Activated T-cell treated with anti-CD3 and anti-CD28 coated beads, Interleukin-2, amount 50 U/mL, for 24 hours (primary cell): ENCODE measurements around the gene KRT10.
A peak's percentile ranks its signal among the peaks of the same experiment; 100 is the strongest.
"Not testable (repeated sequence)": the region's sequence is repeated elsewhere in the genome, so short reads cannot be mapped to it uniquely, and the experiment has no call there.

Source experiments
- DNase-seq: peaks from one replicate; pipeline ENCODE4 v3.0.0-alpha.2; 2020
- H3K27ac Mint-ChIP-seq: 2 replicates; pipeline ENCODE4 v1.8.0; 2020; ENCODE audit warnings: mild to moderate bottlenecking, mixed read lengths
- H3K27me3 Mint-ChIP-seq: 2 replicates; pipeline ENCODE4 v1.8.0; 2020; ENCODE audit warnings: mixed read lengths
- H3K36me3 Mint-ChIP-seq: 2 replicates; pipeline ENCODE4 v1.8.0; 2020; ENCODE audit warnings: low read depth, mixed read lengths
- H3K4me1 Mint-ChIP-seq: 2 replicates; pipeline ENCODE4 v1.8.0; 2020; ENCODE audit warnings: low read depth, mixed read lengths
- H3K4me3 Mint-ChIP-seq: 2 replicates; pipeline ENCODE4 v1.8.0; 2020; ENCODE audit warnings: mild to moderate bottlenecking, moderate library complexity, mixed read lengths
- H3K9me3 Mint-ChIP-seq: 2 replicates; pipeline ENCODE4 v1.8.0; 2020; ENCODE audit warnings: mixed read lengths

Gene KRT10

DNA sequence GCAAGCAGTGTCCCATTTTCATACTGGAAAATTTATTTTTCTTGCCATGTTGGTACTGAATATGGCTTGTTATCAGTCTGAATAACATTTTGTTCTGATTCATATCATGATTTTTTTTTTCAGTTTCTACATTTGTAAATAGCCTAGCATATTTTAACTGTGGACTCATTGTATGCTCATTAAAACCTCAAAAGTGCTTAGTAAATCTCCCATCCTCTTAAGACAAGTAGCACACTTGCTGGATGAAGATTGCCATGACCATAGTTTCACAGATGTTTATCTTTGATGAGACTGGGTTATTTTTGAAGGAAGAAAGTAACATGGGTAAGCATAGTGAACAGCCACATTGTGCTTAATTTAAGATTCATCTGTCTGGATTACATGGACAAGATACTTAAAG is 878 bp downstream of the KRT10 start:
- no peaks in the 10 kb centered on the region for H3K9me3 Mint-ChIP-seq
- H3K36me3 Mint-ChIP-seq, result peaks cover 36% of the 10 kb centered on the region
- DNase-seq, result no peak
- H3K4me3 Mint-ChIP-seq, result no peak overlapping the region
- peaks cover 31% of the 10 kb centered on the region for H3K4me1 Mint-ChIP-seq
- H3K27ac Mint-ChIP-seq, result no peak overlapping the region
- peaks cover 6% of the 10 kb centered on the region for H3K27me3 Mint-ChIP-seq

- peaks cover 5% of the 10 kb centered on the region for H3K27me3 Mint-ChIP-seq
- peak overlapping the region; percentile 72 for H3K27ac Mint-ChIP-seq
- H3K4me3 Mint-ChIP-seq, result peak overlapping the region; percentile 82
- H3K4me1 Mint-ChIP-seq, result peaks cover 29% of the 10 kb centered on the region
- no peaks in the 10 kb centered on the region for H3K9me3 Mint-ChIP-seq
- DNase-seq, result no peak
- peaks cover 38% of the 10 kb centered on the region for H3K36me3 Mint-ChIP-seq
These were observed 2.1 kb downstream of the KRT10 start for GRCh38 chr17:40820228-40820838.

DNA sequence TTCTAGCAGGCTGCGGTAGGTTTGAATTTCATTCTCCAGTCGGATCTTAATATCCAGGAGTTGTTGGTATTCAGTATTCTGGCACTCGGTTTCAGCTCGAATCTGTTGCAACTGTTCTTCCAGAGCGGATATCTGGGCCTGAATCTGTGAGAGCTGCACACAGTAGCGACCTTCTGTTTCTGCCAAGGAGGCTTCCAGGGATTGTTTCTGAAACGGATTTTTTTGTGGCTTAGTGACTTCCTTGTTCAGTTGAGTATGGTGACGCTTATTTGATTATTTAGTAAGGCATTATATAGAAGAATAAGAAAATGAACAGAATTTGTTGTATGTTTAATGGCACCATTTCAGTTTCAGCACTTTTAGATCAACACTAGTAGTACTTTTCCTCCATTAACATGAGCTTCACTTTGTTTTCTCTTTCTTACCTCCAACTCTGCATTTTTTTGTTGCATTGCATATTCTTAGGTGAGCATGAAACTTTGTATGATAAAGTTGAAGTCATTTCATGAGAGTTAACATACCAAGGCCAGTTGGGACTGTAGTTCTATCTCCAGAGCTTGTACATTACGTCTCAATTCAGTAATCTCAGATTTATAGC is 2.8 kb downstream of the KRT10 start:
- Mint-ChIP-seq H3K9me3 (no peaks in the 10 kb centered on the region), H3K4me1 (peaks cover 29% of the 10 kb centered on the region), H3K27me3 (peaks cover 7% of the 10 kb centered on the region), H3K27ac (peak overlapping the region; percentile 72), H3K36me3 (peaks cover 38% of the 10 kb centered on the region), H3K4me3 (peak overlapping the region; percentile 82)
- no peak for DNase-seq

- peaks cover 29% of the 10 kb centered on the region for H3K4me1 Mint-ChIP-seq
- H3K27me3 Mint-ChIP-seq, result peaks cover 14% of the 10 kb centered on the region
These were observed 3.5 kb downstream of the KRT10 start for GRCh38 chr17:40818733-40819527.

GRCh38 chr17:40818343-40818732 is 4.1 kb downstream of the KRT10 start:
- Mint-ChIP-seq H3K4me1 (peaks cover 29% of the 10 kb centered on the region), H3K4me3 (peak overlapping the region; percentile 95), H3K36me3 (peaks cover 38% of the 10 kb centered on the region), H3K27ac (peak overlapping the region; percentile 96), H3K27me3 (peaks cover 18% of the 10 kb centered on the region), H3K9me3 (no peaks in the 10 kb centered on the region)
- no peak for DNase-seq

More at GRCh38 chr17:40818733-40819527, 3.5 kb downstream of the KRT10 start:
- Mint-ChIP-seq H3K36me3 (peaks cover 38% of the 10 kb centered on the region), H3K9me3 (no peaks in the 10 kb centered on the region), H3K4me3 (peak overlapping the region; percentile 95), H3K27ac (peak overlapping the region; percentile 96)
- peak; percentile 92 for DNase-seq

- Mint-ChIP-seq H3K4me1 (peaks cover 29% of the 10 kb centered on the region), H3K27me3 (peaks cover 28% of the 10 kb centered on the region), H3K27ac (peak overlapping the region; percentile 78)
These were observed 5.2 kb downstream of the KRT10 start for GRCh38 chr17:40817103-40817682.

GRCh38 chr17:40816569-40816968 is 5.8 kb downstream of the KRT10 start:
- no peaks in the 10 kb centered on the region for H3K9me3 Mint-ChIP-seq

More at GRCh38 chr17:40817103-40817682, 5.2 kb downstream of the KRT10 start:
- no peak for DNase-seq
- no peaks in the 10 kb centered on the region for H3K9me3 Mint-ChIP-seq
- H3K4me3 Mint-ChIP-seq, result peak overlapping the region; percentile 95
- H3K36me3 Mint-ChIP-seq, result peaks cover 34% of the 10 kb centered on the region

DNA sequence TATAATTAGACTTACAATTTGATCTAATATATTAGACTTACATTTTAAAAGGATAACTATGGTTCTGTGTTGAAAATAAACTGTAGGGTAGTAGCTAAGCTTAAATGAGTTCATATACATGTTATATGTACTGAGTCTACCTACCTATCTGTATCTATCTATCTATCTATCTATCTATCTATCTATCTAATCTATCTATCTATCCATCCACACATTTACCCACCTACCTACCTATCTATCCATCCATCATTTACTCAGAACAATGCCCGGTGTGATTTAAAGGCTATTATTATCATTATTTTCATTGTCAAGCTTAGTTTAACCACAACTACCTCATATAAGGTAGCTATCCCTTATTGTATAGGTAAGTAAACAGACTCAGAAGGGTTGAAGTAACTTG is 7.0 kb downstream of the KRT10 start:
- H3K27me3 Mint-ChIP-seq, result peaks cover 43% of the 10 kb centered on the region
- H3K4me1 Mint-ChIP-seq, result peaks cover 24% of the 10 kb centered on the region
- peaks cover 31% of the 10 kb centered on the region for H3K36me3 Mint-ChIP-seq
- H3K27ac Mint-ChIP-seq, result no peak overlapping the region
- H3K9me3 Mint-ChIP-seq, result no peaks in the 10 kb centered on the region
- DNase-seq, result no peak
- H3K4me3 Mint-ChIP-seq, result no peak overlapping the region

More at GRCh38 chr17:40816569-40816968, 5.8 kb downstream of the KRT10 start:
- DNase-seq, result no peak
- H3K27me3 Mint-ChIP-seq, result peaks cover 33% of the 10 kb centered on the region
- H3K4me1 Mint-ChIP-seq, result peaks cover 29% of the 10 kb centered on the region
- no peak overlapping the region for H3K4me3 Mint-ChIP-seq
- no peak overlapping the region for H3K27ac Mint-ChIP-seq
- peaks cover 31% of the 10 kb centered on the region for H3K36me3 Mint-ChIP-seq

DNA sequence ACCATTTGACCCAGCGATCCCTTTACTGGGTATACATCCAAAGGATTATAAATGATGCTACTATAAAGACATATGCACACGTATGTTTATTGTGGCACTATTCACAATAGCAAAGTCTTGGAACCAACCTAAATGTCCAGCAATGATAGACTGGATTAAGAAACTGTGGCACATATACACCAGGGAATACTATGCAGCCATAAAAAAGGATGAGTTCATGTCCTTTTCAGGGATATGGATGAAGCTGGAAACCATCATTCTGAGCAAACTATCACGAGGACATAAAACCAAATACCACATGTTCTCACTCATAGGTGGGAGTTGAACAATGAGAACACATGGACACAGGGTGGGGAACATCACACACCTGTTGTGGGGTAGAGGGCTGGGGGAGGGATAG is 7.8 kb downstream of the KRT10 start:
- H3K27ac Mint-ChIP-seq, result not testable (repeated sequence)

GRCh38 chr17:40813804-40814203 is 8.6 kb downstream of the KRT10 start:
- peaks cover 56% of the 10 kb centered on the region for H3K27me3 Mint-ChIP-seq
- no peak for DNase-seq

More for the DNA sequence above, 7.8 kb downstream of the KRT10 start:
- not testable (repeated sequence) for DNase-seq, H3K9me3 Mint-ChIP-seq, H3K4me3 Mint-ChIP-seq
- Mint-ChIP-seq H3K27me3 (peaks cover 50% of the 10 kb centered on the region), H3K36me3 (peaks cover 29% of the 10 kb centered on the region), H3K4me1 (peaks cover 17% of the 10 kb centered on the region)

GRCh38 chr17:40812639-40813038 is 9.8 kb downstream of the KRT10 start:
- Mint-ChIP-seq H3K4me1 (peaks cover 3% of the 10 kb centered on the region), H3K27me3 (peaks cover 64% of the 10 kb centered on the region), H3K36me3 (peaks cover 13% of the 10 kb centered on the region), H3K4me3 (no peak overlapping the region), H3K9me3 (no peaks in the 10 kb centered on the region), H3K27ac (no peak overlapping the region)
- no peak for DNase-seq

More at GRCh38 chr17:40813804-40814203, 8.6 kb downstream of the KRT10 start:
- Mint-ChIP-seq H3K4me1 (peaks cover 10% of the 10 kb centered on the region), H3K9me3 (no peaks in the 10 kb centered on the region), H3K36me3 (peaks cover 22% of the 10 kb centered on the region), H3K27ac (no peak overlapping the region), H3K4me3 (no peak overlapping the region)

GRCh38 chr17:40810494-40810893 is 11.9 kb downstream of the KRT10 start:
- Mint-ChIP-seq H3K4me3 (no peak overlapping the region), H3K27ac (no peak overlapping the region), H3K9me3 (no peaks in the 10 kb centered on the region), H3K27me3 (peaks cover 79% of the 10 kb centered on the region), H3K36me3 (no peaks in the 10 kb centered on the region), H3K4me1 (no peaks in the 10 kb centered on the region)
- no peak for DNase-seq

DNA sequence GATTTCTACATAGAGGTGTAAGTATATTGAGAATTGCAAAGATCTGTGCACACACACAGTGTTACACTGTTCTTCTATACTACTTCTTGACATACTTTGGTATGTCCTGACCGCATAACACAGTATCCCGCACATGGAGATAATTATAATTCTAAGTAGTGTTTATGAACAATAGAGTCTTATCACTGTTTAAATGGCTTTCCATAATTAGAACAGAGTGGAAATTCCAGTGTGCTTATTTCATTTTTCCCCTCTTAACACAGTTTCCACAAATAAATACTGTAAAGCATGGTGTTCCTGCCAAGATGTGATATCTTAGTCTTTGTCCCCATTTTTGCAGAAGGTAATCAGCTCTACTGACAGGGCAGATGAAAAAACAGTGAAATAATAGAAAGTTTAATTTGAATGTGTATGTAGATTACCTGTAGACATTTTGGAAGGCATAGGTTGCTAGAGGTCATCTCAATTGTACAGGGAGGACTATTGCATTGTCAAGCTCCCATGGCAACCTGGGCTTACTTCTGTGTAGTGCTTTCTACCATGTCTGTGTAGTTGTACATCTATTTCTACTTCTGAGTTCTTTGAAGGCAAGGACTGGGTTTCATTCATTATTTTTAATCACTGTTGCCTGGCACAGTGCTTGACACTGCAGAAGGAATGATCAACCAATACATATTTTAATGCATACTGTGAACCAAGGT is 12.5 kb downstream of the KRT10 start:
- H3K4me3 Mint-ChIP-seq, result no peak overlapping the region
- no peaks in the 10 kb centered on the region for H3K4me1 Mint-ChIP-seq
- H3K27ac Mint-ChIP-seq, result no peak overlapping the region
- no peaks in the 10 kb centered on the region for H3K9me3 Mint-ChIP-seq
- H3K36me3 Mint-ChIP-seq, result no peaks in the 10 kb centered on the region
- no peak for DNase-seq
- peaks cover 84% of the 10 kb centered on the region for H3K27me3 Mint-ChIP-seq

DNA sequence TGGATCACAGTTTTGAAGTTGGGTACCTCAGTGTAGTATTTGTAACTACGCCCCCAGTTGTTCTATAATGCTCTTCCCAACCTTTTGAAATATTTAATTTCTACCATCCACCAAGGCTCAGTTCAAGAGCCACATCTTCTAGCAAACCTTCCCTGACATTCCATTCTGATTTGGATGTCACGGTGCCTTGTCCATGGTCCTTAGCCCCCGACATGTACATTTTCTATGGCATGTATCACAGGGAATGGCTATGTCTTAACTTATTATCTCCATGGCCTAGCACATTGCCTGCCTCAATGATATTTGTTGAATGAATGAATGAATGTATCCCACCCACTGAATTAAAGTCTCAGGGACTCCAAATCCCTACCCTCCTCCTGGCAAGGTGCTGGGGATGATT is 16.3 kb downstream of the KRT10 start:
- Mint-ChIP-seq H3K9me3 (no peaks in the 10 kb centered on the region), H3K27ac (no peak overlapping the region), H3K4me3 (no peak overlapping the region), H3K27me3 (peaks cover 57% of the 10 kb centered on the region), H3K4me1 (peaks cover 2% of the 10 kb centered on the region), H3K36me3 (no peaks in the 10 kb centered on the region)
- no peak for DNase-seq
